ENCODE data around the gene TBK1. TPM values are rescaled to one million over a fixed set of nuclear protein-coding genes. Genes with fewer than 3 reads are reported as not detected.

The TBK1 gene
- total RNA-seq, 1 experiment from 2014 or later = 23.6 TPM

DNA sequence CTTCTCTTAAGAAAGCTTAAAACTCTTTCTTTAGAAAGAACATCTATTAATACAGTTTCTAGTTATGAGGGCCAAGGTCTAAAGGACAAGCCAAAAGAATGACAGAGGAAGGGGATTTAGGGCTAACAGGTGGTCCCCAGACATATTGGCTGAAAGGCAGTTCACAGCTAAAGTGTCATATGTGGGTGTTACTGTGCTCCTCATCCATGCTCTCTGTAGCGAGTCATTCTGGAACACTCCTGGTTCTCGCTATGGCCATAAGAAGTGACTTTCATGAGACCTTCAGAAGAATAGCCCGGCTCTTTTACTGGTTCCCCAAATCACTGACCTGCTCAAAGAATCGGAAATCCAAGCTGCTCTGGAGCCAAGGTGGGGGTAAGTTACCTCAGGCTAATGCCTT, 55.0 kb downstream of the TBK1 start:
- Histone ChIP-seq H3K4ac (ENCODE audit: low read depth, low read length) (no peak overlapping the region), H3K14ac (ENCODE audit: insufficient read depth, low read length) (no peak overlapping the region), H3K79me2 (ENCODE audit: insufficient read depth, low read length) (no peaks in the 10 kb centered on the region), H3T11ph (ENCODE audit: low read length) (no peak overlapping the region), H3K27me3 (ENCODE audit: insufficient read depth, low read length) (no peaks in the 10 kb centered on the region), H4K20me1 (ENCODE audit: control insufficient read depth, insufficient read depth, insufficient read length) (no peaks in the 10 kb centered on the region), H4K91ac (ENCODE audit: insufficient read length, low read depth, low read length) (no peak overlapping the region), H2BK20ac (ENCODE audit: low read depth, low read length, poor library complexity, severe bottlenecking) (no peak overlapping the region), H3K56ac (ENCODE audit: insufficient read length, low read depth, low read length) (no peak overlapping the region), H3K9me3 (ENCODE audit: control insufficient read depth, low read depth, low read length) (no peaks in the 10 kb centered on the region), H3K18ac (ENCODE audit: insufficient read length, low read depth, low read length) (no peak overlapping the region), H2BK12ac (ENCODE audit: insufficient read length, low read depth, low read length) (no peak overlapping the region), H2BK15ac (ENCODE audit: low read depth, low read length) (no peak overlapping the region), H2BK120ac (ENCODE audit: low read depth, low read length, poor library complexity, severe bottlenecking) (no peak overlapping the region), H4K5ac (ENCODE audit: insufficient read length, low read depth, low read length) (no peak overlapping the region), H3K4me1 (ENCODE audit: insufficient read depth, low read length) (no peaks in the 10 kb centered on the region), H3K23ac (ENCODE audit: insufficient read length, low read depth, low read length) (no peak overlapping the region), H3K23me2 (ENCODE audit: insufficient read length, low read depth, low read length, poor library complexity, severe bottlenecking) (no peaks in the 10 kb centered on the region), H2AK5ac (ENCODE audit: insufficient read length, low read length) (no peak overlapping the region), H2AFZ (ENCODE audit: low read length) (no peak overlapping the region), H2BK5ac (ENCODE audit: insufficient read length, low read length) (no peak overlapping the region), H3K4me2 (ENCODE audit: insufficient read depth, insufficient read length, low read length) (no peak overlapping the region), H3K9ac (ENCODE audit: extremely low read depth, insufficient read length, low read length) (no peak overlapping the region), H3K79me1 (ENCODE audit: insufficient read depth, low read depth, low read length, poor library complexity, severe bottlenecking) (no peaks in the 10 kb centered on the region), H4K8ac (replicated peaks; ENCODE audit: insufficient read length, low read depth, low read length) (no peak overlapping the region), H3K27ac (ENCODE audit: insufficient read length, low read depth, low read length) (no peak overlapping the region)
- no CpG with 5 or more reads among the region's 4 CpGs for WGBS (ENCODE audit: extremely low coverage, insufficient read length, low lambda C conversion rate)
- TF ChIP-seq, protein P1, sequence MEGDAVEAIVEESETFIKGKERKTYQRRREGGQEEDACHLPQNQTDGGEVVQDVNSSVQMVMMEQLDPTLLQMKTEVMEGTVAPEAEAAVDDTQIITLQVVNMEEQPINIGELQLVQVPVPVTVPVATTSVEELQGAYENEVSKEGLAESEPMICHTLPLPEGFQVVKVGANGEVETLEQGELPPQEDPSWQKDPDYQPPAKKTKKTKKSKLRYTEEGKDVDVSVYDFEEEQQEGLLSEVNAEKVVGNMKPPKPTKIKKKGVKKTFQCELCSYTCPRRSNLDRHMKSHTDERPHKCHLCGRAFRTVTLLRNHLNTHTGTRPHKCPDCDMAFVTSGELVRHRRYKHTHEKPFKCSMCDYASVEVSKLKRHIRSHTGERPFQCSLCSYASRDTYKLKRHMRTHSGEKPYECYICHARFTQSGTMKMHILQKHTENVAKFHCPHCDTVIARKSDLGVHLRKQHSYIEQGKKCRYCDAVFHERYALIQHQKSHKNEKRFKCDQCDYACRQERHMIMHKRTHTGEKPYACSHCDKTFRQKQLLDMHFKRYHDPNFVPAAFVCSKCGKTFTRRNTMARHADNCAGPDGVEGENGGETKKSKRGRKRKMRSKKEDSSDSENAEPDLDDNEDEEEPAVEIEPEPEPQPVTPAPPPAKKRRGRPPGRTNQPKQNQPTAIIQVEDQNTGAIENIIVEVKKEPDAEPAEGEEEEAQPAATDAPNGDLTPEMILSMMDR (conservative IDR thresholded peaks at IDR 0.05) = no peak
- H3K36me3 Mint-ChIP-seq (ENCODE audit: insufficient read depth in 1 of 3, low read depth in 3 of 3) = 0 out of 7 replicates have a peak, but pooled peaks cover 0 to 2% (median 0%) of the 10 kb centered on the region in 3 experiments
- H3K27ac Mint-ChIP-seq = 0 out of 7 replicates have a peak overlapping the region, but pooled peaks of 1 of the 3 experiments have one; percentile 39
- no peaks in the 10 kb centered on the region for H3K9me3 Mint-ChIP-seq
- no peaks in the 10 kb centered on the region for H3K27me3 Mint-ChIP-seq (ENCODE audit: low read depth)
- no peaks in the 10 kb centered on the region for H3K4me1 Mint-ChIP-seq
- H3K4me3 Mint-ChIP-seq = no peak overlapping the region
- DNase-seq = no peak
